Epidermal melanocyte (primary cell): ENCODE measurements around the gene KAT14.
"Not testable (repeated sequence)": the region's sequence is repeated elsewhere in the genome, so short reads cannot be mapped to it uniquely, and the experiment has no call there.

Experiments
- DNase-seq: peaks from one replicate; pipeline ENCODE4 v3.0.0; 2011; ENCODE audit warnings: low spot score; ENCODE audit not compliant: insufficient read length

Gene KAT14

DNA sequence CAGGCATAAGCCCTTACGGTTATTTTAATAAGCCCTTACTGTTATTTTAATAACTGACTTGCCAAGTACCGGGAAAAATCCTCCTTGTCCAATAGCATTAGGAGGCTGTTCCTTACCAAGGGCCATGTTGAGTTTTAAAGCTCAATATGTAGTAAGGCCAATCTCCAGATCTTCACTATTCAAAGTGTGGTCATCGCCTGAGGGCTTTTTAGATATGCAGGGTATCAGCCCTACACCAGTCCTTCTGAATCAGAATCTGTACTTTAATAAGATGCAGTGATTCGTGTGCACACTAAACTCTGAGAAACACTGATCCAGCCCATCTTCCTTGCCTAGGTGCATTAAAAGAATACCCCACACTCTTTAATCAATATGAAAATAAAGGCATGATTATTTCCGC, 77.9 kb downstream of the KAT14 start:
- no peak for DNase-seq

DNA sequence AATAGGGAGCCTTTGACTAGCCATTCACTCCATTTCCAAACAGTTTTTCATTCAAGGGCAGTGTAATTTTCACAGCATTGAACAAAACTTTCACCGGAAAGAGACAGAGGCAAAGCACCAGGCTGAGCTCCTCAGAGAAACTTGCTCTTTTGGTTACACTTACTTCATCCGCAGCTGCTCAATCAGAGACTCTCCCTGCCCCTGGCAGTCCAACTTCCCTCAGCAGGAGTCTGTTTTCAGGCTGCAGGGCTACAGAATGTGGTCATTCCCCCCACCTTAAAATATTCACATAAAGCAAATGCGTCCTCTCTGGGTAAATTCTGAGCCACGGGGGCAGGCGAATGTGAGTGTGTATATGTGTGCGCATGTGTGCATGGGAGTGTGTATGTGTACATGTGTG, 80.6 kb downstream of the KAT14 start:
- DNase-seq: no peak

DNA sequence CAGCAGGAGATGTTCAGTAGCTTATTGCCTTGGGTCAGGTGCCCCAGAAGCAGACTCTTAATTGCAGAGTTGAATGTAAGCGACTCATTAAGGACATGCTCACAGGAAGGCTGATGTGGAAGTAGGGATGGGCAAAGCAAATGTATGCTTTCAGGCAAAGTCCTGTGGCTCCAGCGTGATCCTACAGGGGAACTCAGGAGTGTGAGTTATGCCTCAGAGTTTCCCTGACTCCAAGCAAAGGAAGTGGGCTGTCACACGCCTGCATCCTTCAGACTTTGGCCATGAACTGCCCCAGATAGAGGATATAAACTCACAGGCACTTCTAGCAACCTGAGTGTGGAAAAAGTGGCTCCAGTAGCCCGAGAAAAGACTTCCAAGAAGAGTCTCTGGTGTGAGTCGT, 85.7 kb downstream of the KAT14 start:
- no peak for DNase-seq

DNA sequence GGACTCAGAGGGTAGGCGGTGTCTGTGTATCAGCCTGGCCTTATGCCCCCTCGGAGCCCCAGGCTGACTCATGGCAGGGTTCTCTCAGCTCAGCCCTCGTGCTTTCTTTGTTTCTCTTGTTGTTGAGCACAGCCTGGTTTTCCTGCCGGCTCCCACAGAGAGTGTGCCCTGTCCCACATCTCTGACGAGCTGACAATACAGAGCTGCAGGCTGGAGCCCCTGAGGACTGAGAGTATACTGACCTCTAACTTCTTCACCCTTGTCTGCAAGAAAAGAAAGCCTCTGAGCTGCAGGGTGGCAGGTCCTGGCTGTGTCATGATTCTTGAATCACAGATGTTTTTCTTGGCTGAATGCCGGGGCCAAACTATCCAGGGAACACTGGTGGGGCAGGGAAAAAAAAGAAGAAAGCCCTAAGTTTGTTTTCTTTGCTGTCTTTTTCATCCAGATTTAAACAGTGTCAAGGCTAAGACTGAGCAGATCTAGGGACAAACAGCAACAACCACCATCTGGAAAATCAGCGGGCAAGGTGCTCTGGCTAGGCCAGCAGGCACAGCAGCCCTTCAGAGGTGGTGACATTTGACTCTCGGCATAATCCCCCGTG, 87.4 kb downstream of the KAT14 start:
- peak; percentile 68 for DNase-seq

DNA sequence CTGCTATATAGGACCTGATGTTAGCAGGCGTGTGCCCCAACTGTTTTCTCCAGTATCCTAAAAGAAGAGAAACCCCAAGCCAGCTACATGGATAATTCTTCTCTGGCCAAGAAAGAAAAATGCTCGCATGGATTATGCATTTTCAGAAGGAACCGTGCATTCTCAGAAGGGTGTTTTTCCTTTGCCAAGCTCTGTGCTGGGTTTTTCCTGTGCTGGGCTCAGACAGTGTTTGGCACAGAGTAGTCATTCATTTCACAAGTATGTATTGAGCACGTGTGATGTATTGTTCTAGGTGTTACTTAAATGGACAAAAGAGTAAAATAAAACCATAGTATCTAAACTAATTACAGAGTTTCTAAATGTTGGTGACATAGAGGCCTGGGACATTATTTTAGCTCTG, 88.0 kb downstream of the KAT14 start:
- DNase-seq: no peak

DNA sequence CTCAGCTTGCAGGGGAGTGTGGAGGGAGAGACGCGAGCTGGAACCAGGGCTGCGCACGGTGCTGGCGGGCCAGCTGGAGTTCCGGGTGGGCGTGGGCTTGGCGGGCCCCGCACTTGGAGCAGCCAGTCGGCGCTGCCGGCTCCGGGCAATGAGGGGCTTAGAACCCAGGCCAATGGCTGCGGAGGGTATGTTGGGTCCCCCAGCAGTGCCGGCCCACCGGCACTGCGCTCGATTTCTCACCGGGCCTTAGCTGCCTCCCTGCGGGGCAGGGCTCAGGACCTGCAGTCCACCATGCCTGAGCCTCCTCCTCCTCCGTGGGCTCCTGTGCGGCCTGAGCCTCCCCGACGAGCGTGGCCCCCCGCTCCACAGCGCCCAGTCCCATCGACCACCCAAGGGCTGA, 89.1 kb downstream of the KAT14 start:
- DNase-seq: not testable (repeated sequence)

DNA sequence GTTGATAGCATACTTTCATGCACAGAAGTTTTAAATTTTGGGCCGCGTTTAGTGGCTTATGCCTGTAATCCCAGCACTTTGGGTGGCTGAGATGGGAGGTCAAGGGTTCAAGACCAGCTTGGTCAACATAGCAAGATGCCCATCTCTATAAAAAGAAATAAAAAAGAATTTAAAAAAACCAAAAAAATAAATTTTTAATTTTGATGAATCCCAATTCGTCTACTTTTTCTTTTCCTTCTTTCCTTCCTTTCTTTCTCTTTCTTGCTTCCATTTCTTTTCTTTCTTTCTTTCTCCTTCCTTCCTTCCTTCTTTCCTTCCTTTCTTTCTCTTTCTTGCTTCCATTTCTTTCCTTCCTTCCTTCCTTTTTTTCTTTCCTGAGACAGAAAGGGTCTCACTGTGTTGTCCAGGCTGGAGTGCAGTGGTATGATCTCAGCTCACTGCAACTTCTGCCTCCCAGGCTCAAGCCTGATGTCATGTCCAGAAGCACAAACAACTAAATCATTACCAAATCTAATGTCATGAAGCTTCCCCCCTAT, 95.8 kb downstream of the KAT14 start:
- no peak for DNase-seq
